Raji (cell line): Measurements from ENCODE around the gene CHD9.

ENCODE experiments used
- POLR2A ChIP-seq: IDR thresholded peaks from 2 replicates; pipeline ENCODE4 v1.6.1; 2011; ENCODE audit warnings: low read depth, low read length, control low read depth; ENCODE audit not compliant: insufficient read depth

CHD9 gene

DNA sequence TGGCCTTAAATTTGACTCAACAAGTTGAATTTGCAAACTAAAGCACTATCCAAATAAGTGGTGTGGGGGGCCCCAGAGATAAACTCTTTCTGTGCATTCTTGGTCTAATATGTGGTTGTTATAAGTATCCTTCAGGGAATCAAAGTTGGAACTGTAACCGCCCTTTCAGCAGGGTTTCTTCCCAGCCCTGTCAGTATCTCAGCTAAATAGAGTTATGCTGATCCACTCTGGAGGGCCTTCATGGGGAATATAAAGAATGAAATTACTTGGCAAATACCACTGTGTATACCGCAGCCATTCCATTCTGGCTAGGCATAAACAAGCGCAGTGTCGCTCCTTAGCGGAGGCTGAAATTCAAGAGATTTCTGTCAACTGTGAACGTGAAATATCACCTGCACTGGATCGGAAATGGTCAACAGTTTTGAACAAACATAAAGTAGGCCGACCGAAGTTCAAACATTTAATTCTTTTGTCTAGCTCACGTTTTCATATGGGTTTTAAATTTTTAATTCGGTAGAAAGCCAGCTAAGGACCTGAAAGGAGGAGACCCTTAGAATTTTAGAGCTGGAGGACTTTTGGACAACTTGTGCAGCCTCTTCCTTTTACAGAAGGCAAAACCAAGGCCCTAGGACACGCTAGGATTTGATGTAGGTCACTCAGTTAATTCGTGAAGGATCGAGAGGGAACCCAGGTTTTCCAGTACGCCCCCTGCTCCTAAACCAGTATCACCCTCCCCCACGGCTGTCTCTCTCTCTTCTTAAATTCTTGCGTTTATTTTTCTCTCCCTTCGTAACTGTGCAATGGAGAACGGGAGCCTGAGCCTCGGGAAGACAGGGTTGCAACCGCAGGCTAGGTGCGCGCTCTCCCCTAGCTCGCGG lies 74.7 kb downstream of the CHD9 start:
- no peak for TF ChIP-seq POLR2A

DNA sequence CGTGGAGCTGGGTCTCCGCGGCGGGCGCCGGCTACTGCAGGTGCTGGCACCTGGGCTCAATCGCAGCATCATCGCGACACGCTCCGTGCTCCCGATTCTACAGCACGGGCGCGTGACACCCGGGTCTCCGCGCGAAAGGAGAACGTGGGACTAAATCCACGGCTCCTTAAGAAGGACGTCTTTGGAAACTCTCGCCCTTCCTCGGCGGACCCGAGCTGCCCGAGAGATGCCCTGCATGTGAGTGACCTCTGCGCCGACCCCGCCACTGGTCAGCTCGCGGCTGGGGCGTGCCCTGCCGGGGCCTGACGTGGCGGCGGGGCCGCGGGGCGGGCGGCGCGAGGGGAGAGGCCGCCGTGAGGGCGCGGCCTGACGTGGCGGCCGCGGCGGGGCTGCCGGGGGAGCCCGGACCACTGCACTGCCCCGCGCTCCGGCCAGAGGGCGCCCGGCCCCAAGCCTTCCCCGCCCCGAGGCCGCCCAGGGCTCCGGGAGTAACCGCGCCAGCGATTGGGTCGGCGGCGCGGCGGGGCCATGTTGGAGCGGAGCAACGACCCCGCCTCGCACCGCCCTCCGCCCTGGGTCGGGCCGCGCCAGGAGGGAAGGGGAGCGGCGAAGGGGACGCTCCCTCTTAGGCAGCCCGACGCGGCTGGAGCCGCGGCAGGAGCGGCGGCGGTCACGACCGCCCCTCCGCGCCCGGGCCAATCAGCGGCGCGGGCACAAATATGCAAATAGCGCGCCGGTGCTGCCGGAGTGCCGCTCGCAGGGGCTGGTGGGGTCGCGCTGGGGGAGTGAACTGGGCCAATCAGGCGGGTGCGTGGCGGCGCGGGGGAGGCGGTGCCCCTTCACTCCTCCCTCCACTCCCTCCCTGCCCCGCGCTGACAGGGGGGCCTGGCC lies 75.6 kb downstream of the CHD9 start:
- TF ChIP-seq POLR2A = peak; percentile 50

DNA sequence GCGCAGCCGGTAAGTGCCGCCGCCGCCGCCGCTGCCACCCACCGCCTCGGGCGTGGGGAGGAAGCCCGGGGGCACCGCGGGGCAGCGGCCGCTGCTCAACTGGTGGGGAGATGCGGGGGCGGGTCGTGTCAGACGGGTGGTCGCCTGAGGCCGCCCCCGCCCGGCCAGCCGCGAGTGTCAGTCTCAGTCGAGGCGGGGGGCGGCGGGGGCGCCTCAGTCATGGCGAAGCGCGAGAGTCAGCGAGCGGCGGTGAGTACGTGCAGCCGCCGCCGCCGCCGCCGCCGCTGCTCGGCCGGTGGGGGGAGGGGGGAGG lies 76.2 kb downstream of the CHD9 start:
- no peak for TF ChIP-seq POLR2A

DNA sequence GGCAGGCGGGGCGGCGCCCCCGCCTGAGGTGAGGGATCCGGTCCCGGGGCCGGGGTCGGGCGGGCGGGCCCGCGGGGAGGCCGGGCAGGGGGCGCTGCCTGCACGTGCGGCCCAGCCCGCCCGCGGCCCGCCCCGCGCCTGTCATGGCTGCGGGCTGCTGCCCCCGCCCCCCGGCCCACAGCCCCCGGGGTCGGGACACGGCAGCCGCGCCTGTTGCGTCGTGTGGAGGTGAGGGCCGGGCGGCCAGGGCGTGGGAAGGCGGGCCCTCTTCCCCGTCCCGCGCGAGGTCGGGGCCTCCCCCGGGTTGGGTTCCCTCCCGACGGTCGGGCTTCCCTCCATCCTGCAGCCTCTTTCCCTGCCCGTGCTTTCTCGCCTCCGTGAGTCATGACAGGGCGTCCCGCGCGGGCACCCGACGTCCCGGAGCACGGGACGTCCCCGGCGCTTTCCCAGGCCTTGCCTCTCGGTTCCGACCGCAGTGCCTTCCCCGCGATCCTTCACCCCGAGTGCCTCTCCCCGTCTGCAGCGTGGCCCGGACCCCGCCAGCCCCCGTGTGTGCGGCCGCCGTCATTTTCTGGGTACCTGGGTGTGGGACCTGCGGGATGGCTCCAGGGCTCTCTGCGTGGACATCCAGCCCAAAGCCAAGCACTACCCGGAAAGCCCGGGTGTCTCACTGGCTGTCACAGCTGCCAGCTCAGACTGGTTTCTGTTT lies 76.7 kb downstream of the CHD9 start:
- no peak for TF ChIP-seq POLR2A

DNA sequence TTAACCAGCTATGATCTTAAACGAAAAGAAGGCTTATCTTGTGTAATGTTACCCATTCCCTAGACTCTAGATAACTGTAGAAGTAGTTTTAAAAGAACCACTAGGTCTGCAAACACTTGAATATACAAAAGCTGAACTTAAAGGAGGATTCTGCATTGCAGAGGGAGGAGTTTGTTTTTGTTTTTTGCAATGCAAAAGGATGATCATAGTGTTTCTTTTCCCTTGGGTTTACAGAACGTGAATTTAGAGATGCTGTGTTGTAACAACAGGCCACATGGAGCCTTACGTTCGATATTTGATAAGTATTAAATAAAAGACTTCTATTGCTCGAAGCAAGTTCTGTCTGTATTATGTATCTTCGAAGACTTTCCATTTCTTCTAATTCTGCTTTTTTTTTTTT lies 77.6 kb downstream of the CHD9 start:
- no peak for TF ChIP-seq POLR2A

DNA sequence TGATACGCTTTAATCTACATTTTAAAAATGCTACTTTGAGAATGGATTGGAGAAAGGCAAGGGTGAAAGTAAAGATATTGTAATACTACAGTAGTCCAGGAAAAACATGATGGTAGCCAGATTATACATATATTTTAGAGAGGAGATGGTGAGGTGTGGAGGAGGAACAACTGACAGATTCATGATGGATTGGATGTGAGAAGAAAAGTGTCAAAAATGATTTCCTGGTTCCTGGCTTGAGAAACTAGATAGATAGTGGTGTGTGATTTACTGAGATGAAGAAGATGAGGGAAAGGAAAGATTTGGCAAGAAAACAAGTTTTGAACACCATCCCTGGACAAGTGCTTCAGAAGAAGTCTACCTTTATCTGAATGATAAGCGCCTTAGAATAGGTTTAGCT lies 80.5 kb downstream of the CHD9 start:
- no peak for TF ChIP-seq POLR2A

DNA sequence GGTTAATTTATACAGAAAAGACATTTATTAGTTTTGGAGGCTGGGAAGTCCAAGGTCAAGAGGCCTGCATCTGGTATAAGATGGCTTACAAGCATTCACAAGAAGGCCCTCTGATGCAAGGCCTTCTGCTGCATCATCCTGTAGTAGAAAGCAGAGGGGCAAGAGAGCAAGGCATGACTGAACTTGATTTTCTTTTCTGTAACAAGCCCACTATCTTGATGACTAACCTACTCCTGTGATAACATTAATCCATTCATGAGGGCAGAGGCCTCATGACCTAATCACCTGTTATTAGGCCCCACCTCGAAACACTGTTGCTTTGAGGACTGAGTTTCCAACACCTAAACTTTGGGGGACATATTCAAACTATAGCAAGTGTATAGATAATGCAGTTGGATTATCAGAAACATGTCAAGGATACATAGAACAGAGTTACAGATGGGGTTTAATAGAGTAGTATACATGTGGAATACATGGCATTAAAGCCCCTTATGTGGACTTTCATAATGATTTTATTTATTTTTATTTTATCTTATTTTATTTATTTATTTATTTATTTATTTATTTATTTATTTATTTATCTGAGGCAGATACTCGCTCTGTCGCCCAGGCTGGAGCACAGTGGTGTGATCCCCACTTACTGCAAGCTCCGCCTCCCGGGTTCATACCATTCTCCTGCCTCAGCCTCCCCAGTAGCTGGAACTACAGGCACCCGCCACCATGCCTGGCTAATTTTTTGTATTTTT lies 88.2 kb downstream of the CHD9 start:
- no peak for TF ChIP-seq POLR2A

DNA sequence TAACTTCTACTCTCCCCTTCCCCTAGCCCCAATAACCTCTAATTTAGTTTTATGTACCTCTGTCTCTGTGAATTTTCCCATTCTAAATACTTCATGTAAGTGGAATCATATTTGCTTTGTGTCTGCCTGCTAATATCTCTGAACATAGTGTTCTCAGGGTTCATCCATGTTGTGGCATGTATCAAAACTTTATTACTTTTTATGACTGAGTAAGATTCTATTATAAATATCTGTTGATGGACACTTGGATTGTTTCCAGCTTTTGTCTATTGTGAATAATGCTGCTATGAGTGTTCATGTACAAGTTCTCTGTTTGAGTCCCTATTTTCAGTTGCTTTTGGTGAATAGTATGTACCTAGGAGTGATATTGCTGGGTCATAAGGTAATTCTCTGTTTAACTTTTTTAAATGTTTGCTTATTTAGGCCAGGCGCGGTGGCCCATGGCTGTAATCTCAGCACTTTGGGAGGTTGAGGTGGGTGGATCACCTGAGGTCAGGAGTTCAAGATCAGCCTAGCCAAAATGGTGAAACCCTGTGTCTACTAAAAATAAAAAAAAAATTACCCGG lies 92.8 kb downstream of the CHD9 start:
- no peak for TF ChIP-seq POLR2A

DNA sequence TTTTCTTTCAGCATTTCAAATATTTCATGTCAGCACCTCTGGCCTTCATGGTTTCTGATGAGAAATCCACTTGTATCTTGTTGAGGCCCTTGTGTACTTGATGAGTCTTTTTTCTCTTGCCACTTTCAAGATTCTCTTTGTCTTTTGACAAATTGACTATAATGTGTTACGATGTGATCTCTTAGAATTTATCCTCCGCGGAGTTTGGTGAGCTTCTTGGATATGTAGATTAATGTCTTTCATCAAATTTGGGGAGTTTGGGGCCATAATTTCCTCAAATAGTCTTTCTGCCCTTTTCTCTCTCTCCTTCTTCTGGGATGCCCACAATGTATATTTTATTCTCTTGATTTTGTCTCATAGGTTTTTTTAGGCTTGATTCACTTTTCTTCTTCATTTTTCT lies 96.0 kb downstream of the CHD9 start:
- TF ChIP-seq POLR2A = no peak

DNA sequence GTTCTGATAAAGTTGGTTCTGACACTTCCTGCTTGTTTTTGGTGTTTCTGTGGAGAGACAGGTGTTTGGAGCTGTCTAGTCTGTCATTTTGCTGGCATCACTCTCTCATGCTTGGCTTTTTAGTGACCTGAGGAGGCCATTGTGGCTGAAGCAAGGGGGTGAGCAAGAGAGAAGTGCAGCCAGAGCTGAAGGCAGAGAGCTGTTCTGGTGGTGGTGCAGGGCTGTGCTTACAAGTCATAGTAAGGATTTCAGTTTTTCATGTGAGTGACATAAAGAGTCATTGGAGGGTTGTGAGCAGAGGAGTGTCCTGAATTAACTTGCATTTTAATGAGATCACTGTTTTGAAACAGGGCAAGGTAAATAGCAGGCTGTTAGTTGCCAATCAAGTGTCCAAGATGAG lies 97.5 kb downstream of the CHD9 start:
- TF ChIP-seq POLR2A = no peak

DNA sequence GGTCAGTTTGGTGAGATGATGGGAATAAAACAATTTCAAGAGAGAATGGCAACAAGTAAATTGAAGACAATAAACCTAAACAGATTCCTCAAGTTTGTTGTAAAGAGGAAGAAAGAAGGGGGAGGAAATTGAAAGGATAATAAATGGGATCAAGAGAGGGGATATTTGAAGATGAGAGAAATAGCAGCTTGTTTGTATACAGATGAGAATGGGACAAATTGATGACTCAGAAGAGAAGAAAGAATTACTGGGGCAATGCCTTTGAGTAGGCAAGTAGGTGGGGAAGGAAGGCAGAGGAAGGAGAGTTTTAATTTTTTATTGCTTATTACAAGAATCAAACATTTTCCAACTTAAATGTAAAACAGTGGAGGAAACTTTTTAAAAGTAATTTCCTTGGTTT lies 98.3 kb downstream of the CHD9 start:
- no peak for TF ChIP-seq POLR2A

DNA sequence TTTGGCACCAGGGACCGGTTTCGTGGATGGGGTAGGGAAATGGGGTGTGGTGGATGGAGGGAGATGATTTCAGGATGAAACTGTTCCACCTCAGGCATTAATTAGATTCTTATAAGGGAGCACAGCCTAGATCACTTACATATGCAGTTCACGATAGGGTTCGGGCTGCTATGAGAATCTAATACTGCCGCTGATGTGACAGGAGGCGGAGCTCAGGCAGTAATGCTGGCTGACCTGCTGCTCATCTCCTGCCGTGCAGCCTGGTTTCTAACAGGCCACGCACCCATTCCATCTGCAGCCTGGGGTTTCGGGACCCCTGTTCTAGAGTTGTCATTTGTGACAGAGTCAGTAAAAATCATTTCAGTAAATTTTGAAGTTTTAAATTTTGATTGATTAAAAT lies 99.7 kb downstream of the CHD9 start:
- TF ChIP-seq POLR2A = no peak

DNA sequence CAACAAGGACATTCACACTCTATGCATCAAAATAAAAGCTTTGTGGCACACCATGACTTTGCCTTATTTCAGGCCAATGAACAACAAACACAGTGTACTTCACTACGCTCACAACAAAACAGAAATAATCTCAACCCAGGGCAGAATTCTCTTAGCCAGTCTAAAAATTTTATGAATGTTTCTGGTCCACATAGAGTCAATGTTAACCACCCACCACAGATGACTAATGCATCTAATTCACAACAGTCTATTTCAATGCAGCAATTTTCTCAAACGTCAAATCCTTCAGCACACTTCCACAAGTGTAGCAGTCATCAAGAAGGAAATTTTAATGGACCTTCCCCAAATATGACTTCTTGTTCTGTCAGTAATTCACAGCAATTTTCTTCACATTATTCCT lies 101.7 kb downstream of the CHD9 start:
- TF ChIP-seq POLR2A = no peak

DNA sequence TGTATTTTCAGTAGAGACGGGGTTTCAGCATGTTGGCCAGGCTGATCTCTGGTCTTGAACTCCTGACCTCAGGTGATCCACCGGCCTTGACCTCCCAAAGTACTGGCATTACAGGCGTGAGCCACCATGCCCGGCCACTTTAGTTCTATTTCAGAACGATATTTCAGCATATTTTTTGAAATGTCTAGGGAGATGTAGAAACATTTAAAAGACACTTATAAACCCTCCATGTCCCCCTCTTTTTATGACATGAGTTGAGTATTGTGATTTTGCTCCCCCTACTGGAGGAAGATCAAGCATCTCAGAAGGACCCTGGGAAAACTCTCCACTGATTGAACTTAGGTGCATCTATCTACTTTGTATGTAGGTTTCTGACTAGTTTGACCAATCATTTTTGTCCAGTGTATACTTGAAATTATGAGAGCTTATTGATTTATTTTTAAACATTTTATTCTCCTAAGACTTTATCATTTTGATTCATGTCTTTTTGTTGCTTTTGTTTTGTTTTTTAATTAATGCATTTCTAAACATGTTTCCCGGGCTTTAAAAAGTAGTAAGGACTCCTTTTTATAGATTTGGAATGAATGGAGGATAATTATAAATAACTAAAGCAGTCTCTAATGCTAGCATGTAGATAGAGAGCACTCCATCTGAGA lies 105.1 kb downstream of the CHD9 start:
- no peak for TF ChIP-seq POLR2A
